ENCODE results near the gene ARID3A. TPM values are rescaled to one million over a fixed set of nuclear protein-coding genes. Genes with fewer than 3 reads are reported as not detected.

ARID3A gene
- total RNA-seq, 1 experiment from 2014 or later = 5.6 TPM

DNA sequence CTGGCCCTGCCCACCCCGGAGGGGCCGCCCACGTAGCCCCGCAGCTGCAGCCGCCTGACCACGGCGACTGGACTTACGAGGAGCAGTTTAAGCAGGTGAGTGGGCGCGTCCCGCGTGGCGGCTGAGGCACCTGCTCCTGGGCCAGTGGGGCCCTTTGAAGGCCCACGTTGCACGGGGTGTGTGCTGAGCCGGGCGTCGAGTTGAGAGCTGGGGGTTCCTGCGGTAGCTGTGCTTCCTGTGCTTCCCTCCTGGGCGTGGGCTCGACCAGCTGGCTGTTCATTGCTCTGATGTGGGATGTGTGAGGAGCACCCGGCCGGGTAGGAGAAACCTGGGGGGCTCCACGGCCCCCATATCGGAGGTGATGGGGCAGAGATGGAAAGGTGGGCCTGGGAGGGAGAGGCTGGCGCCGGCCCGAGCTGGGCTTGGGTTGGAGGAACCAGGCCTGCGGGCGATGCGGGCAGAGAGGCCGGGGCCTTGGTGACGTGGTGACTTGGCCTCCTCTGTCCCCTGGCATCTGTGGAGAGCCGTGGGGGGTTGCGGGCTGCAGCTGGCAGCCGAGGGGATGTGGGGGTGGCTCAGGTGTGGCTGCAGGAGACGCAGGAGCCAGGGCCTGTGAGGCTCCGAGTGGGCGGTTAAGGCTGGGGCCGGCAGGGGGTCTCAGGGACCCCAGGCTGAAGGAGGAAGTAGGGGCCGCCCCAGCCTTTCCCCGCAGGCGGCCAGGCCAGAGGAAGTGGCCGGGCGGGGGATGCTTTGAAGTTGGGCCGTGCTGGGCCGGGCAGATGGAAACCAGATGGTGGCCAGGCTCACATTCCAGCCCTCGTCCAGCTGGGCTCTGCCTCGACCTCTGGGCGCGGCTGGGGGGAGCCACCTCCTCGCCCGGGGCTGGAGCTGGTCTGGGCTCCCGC is 7.1 kb downstream of the ARID3A start:
- H3K4me2 ChIP-seq (ENCODE audit: low read length) = no peak overlapping the region
- no peak for ATAC-seq
- H2AFZ ChIP-seq (ENCODE audit: low read length) = no peak overlapping the region
- no peaks in the 10 kb centered on the region for H3F3A ChIP-seq (ENCODE audit: low read length, unreplicated experiment)
- no peaks in the 10 kb centered on the region for H4K20me1 ChIP-seq (ENCODE audit: low read length)
- no peaks in the 10 kb centered on the region for H3K9me3 ChIP-seq (ENCODE audit: low read length)
- H3K27ac ChIP-seq (ENCODE audit: low read length) = no peak overlapping the region
- DNase-seq = no peak
- POLR2A ChIA-PET (ENCODE audit: unreplicated experiment) = no interaction called here
- no peaks in the 10 kb centered on the region for H3K9me2 ChIP-seq (replicated peaks; ENCODE audit: low read length)
- BruUV-seq (replicated peaks) = no TSS peak
- intact Hi-C loops (cut with micrococcal nuclease) = no loop called here
- no peak overlapping the region for H3K9ac ChIP-seq (ENCODE audit: low read length)
- no peaks in the 10 kb centered on the region for H3K27me3 ChIP-seq (ENCODE audit: low read length)
- TF ChIP-seq EZH2phosphoT487 (IDR thresholded peaks at IDR 0.05; ENCODE audit: borderline replicate concordance, low read length) = no peak
- no peak for TF ChIP-seq EZH2 (IDR thresholded peaks at IDR 0.05; ENCODE audit: low read length, unreplicated experiment)
- TF ChIP-seq CTCF (conservative IDR thresholded peaks at IDR 0.05; ENCODE audit: low read depth, low read length) = no peak
- no peak overlapping the region for H3K4me3 ChIP-seq (ENCODE audit: low read length)
- H3K36me3 ChIP-seq (ENCODE audit: low read depth, low read length) = no peaks in the 10 kb centered on the region
- CTCF ChIA-PET = no interaction called here
- peaks cover 11% of the 10 kb centered on the region; the same call in 1 of the 2 replicates for H3K4me1 ChIP-seq (ENCODE audit: insufficient read depth, low read length)
- H3K79me2 ChIP-seq (ENCODE audit: low read length) = no peaks in the 10 kb centered on the region

GRCh38 chr19:933553-933882 is 7.7 kb downstream of the ARID3A start:
- H3K79me2 ChIP-seq (ENCODE audit: low read length) = no peaks in the 10 kb centered on the region
- TF ChIP-seq CTCF (conservative IDR thresholded peaks at IDR 0.05; ENCODE audit: low read depth, low read length) = no peak
- no peak for TF ChIP-seq EZH2 (IDR thresholded peaks at IDR 0.05; ENCODE audit: low read length, unreplicated experiment)
- TF ChIP-seq EZH2phosphoT487 (IDR thresholded peaks at IDR 0.05; ENCODE audit: borderline replicate concordance, low read length) = no peak
- H4K20me1 ChIP-seq (ENCODE audit: low read length) = no peaks in the 10 kb centered on the region
- ATAC-seq = no peak
- H3K4me3 ChIP-seq (ENCODE audit: low read length) = no peak overlapping the region
- H3K27me3 ChIP-seq (ENCODE audit: low read length) = no peaks in the 10 kb centered on the region
- no peak for DNase-seq
- no peak overlapping the region for H3K4me2 ChIP-seq (ENCODE audit: low read length)
- H3K36me3 ChIP-seq (ENCODE audit: low read depth, low read length) = no peaks in the 10 kb centered on the region
- H2AFZ ChIP-seq (ENCODE audit: low read length) = no peak overlapping the region
- no peak overlapping the region for H3K9ac ChIP-seq (ENCODE audit: low read length)
- H3K9me3 ChIP-seq (ENCODE audit: low read length) = no peaks in the 10 kb centered on the region
- intact Hi-C loops (cut with micrococcal nuclease) = no loop called here
- H3K4me1 ChIP-seq (ENCODE audit: insufficient read depth, low read length) = peaks cover 11% of the 10 kb centered on the region; the same call in 1 of the 2 replicates
- H3K27ac ChIP-seq (ENCODE audit: low read length) = no peak overlapping the region
- POLR2A ChIA-PET (ENCODE audit: unreplicated experiment) = no interaction called here
- BruUV-seq (replicated peaks) = no TSS peak
- CTCF ChIA-PET = no interaction called here
- H3F3A ChIP-seq (ENCODE audit: low read length, unreplicated experiment) = no peaks in the 10 kb centered on the region
- H3K9me2 ChIP-seq (replicated peaks; ENCODE audit: low read length) = no peaks in the 10 kb centered on the region

DNA sequence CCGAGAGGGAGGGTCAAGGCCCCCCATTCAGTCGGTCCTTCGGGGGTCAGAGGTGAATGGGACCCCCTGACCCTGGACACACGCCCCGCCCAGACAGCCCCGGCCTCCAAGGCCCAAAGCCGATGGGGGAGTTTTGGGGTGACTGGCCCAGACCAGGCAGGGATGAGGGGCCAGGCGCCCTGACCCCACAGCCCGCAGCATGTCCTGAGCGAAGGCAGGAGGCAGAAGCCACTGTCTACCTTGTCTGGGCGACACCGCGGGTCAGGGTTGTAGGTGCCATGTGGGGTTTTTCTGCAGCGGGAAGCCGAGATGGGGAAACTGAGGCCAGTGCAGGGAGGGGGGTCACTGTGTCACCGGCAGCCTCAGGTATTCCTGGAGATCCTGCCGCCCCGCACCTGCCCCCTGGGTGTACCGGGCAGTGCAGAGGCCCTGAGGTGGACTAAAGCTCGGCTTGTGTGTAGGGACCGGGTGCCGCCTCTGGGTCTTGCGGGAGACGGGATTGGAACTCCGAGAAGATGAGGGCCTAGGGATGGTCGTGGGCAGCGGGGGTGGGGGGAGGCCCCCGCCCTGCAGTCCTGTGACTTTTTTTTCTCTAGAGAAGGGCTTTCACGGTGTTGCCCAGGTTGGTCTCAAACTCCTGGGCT is 8.5 kb downstream of the ARID3A start:
- Histone ChIP-seq H3K36me3 (ENCODE audit: low read depth, low read length) (no peaks in the 10 kb centered on the region), H3K27me3 (ENCODE audit: low read length) (no peaks in the 10 kb centered on the region), H3F3A (ENCODE audit: low read length, unreplicated experiment) (no peaks in the 10 kb centered on the region), H3K27ac (ENCODE audit: low read length) (no peak overlapping the region), H4K20me1 (ENCODE audit: low read length) (no peaks in the 10 kb centered on the region), H3K4me1 (ENCODE audit: insufficient read depth, low read length) (peaks cover 11% of the 10 kb centered on the region; the same call in 1 of the 2 replicates), H3K9ac (ENCODE audit: low read length) (no peak overlapping the region), H3K9me3 (ENCODE audit: low read length) (no peaks in the 10 kb centered on the region), H2AFZ (ENCODE audit: low read length) (no peak overlapping the region), H3K79me2 (ENCODE audit: low read length) (no peaks in the 10 kb centered on the region), H3K9me2 (replicated peaks; ENCODE audit: low read length) (no peaks in the 10 kb centered on the region), H3K4me3 (ENCODE audit: low read length) (no peak overlapping the region), H3K4me2 (ENCODE audit: low read length) (peak overlapping the region; percentile 37; the same call in 1 of the 2 replicates)
- BruUV-seq (replicated peaks) = no TSS peak
- POLR2A ChIA-PET (ENCODE audit: unreplicated experiment) = no interaction called here
- CTCF ChIA-PET = no interaction called here
- TF ChIP-seq CTCF (conservative IDR thresholded peaks at IDR 0.05; ENCODE audit: low read depth, low read length) (no peak), EZH2 (IDR thresholded peaks at IDR 0.05; ENCODE audit: low read length, unreplicated experiment) (no peak), EZH2phosphoT487 (IDR thresholded peaks at IDR 0.05; ENCODE audit: borderline replicate concordance, low read length) (no peak)
- no peak for DNase-seq
- intact Hi-C loops (cut with micrococcal nuclease) = no loop called here
- peak; percentile 9; the same call in 1 of the 2 replicates for ATAC-seq
